Esophagus muscularis mucosa (tissue), 4 donors: ENCODE measurements around the gene CTSH. TPM values are rescaled to one million over a fixed set of nuclear protein-coding genes. Genes with fewer than 3 reads are reported as not detected.
"Not testable (repeated sequence)": the region's sequence is repeated elsewhere in the genome, so short reads cannot be mapped to it uniquely, and the experiment has no call there.

Experiments
- DNase-seq: peaks from one replicate; pipeline ENCODE4 v3.0.0-alpha.2; 2017; ENCODE audit errors: extremely low spot score
- H3K27ac ChIP-seq, 4 donors: fragments of 200-600 bp; sonication (generic); replicated peaks in 1 of 4; 1 replicate in 3 of 4; 2 replicates in 1 of 4; pipeline ENCODE4 v1.5.1; 2016 to 2019; ENCODE audit warnings: mild to moderate bottlenecking in 1 of 4
- H3K27me3 ChIP-seq, 4 donors: fragments of 200-600 bp; sonication (generic); one replicate each; pipeline versions ENCODE4 v1.5.1 to v1.6.0; 2016 to 2019
- H3K36me3 ChIP-seq, 4 donors: fragments of 200-600 bp; sonication (generic); one replicate each; pipeline ENCODE4 v1.5.1; 2016 to 2019
- H3K4me1 ChIP-seq, 4 donors: fragments of 200-600 bp; sonication (generic); one replicate each; pipeline ENCODE4 v1.5.1; 2016 to 2019
- H3K4me3 ChIP-seq, 4 donors: fragments of 200-600 bp; sonication (generic); 1 replicate in 2 of 4; 2 replicates in 2 of 4; pipeline ENCODE4 v1.5.1; 2016 to 2019; ENCODE audit warnings: mild to moderate bottlenecking in 4 of 4, moderate library complexity in 1 of 4
- H3K9me3 ChIP-seq, 4 donors: fragments of 200-600 bp; sonication (generic); 1 replicate in 3 of 4; 2 replicates in 1 of 4; pipeline ENCODE4 v1.5.1; 2016 to 2019
- CTCF ChIP-seq, 3 experiments: fragments of 200-600 bp in 2 of 3; fragments of 450-650 bp in 1 of 3; sonication (generic) in 2 of 3; IDR thresholded peaks; one replicate each; pipeline ENCODE4 v1.5.1; 2017 to 2019; ENCODE audit warnings: antibody characterized with exemption in 3 of 3, mild to moderate bottlenecking in 2 of 3, moderate library complexity in 1 of 3
- EP300 ChIP-seq: sonication (generic); formaldehyde crosslinking; IDR thresholded peaks from one replicate; pipeline ENCODE4 v1.6.1; 2017; ENCODE audit warnings: antibody characterized with exemption
- POLR2A ChIP-seq: fragments of 450-650 bp; IDR thresholded peaks from one replicate; pipeline ENCODE4 v1.6.1; 2017; ENCODE audit warnings: antibody characterized with exemption, moderate library complexity, mild to moderate bottlenecking, low read depth
- POLR2AphosphoS5 ChIP-seq, 2 donors: sonication (generic); formaldehyde crosslinking; IDR thresholded peaks; one replicate each; pipeline ENCODE4 v1.6.1; 2017; ENCODE audit warnings: antibody characterized with exemption in 2 of 2
- WGBS: methylation state at CpG from one replicate; pipeline ENCODE4 v1.1.5; 2018; 5-methylcytosine and 5-hydroxymethylcytosine counted together
- intact Hi-C: fragments of 100-400 bp; cut with DNase I; formaldehyde crosslinking; loops from one replicate; pipeline ENCODE4 v1.15.1; 2023
- total RNA-seq, 4 donors: library from RNA; depleted of rRNA; stranded (reverse); fragments of >200 nt; gene quantifications; one replicate each; pipeline versions ENCODE4 v1.1.0 to v1.2.1, GENCODE V29; 2016

The CTSH gene
- total RNA-seq, 4 donors from 2014 or later, result 56.1 to 114 (median 74.9) TPM

- TF ChIP-seq POLR2AphosphoS5 (IDR thresholded peaks at IDR 0.05) (no peak), CTCF (IDR thresholded peaks at IDR 0.05) (no peak), EP300 (no peak), POLR2A (no peak)
- peaks cover 3 to 25% (median 18%) of the 10 kb centered on the region in 4 donors for H3K4me1 ChIP-seq
- intact Hi-C loops, result no loop called here
- no peaks in the 10 kb centered on the region for H3K9me3 ChIP-seq
- peaks cover 10 to 78% (median 54%) of the 10 kb centered on the region in 4 donors for H3K36me3 ChIP-seq
- 89% methylated on average over 14 of the region's 14 CpGs for WGBS
- H3K4me3 ChIP-seq, result no peak overlapping the region
- no peak for DNase-seq
- H3K27ac ChIP-seq, result no peak overlapping the region
- no peaks in the 10 kb centered on the region for H3K27me3 ChIP-seq
These were observed 16.2 kb downstream of the CTSH start for GRCh38 chr15:78928616-78929093.

DNA sequence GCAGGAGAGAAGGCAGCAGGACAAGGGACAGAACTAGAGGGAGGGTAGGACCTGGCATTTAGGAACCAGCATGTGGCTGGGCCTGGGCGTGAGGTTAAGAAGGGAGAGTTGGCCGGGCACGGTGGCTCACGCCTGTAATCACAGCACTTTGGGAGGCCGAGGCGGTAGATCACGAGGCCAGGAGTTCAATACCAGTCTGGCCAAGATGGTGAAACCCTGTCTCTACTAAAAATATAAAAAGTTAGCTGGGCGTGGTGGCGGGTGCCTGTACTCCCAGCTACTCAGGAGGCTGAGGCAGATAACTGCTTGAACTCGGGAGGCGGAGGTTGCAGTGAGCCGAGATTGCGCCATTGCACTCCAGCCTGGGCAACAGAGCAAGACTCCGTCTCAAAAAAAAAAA, 16.7 kb downstream of the CTSH start:
- Histone ChIP-seq H3K4me1 (peaks cover 0 to 21% (median 14%) of the 10 kb centered on the region in 4 donors), H3K36me3 (peaks cover 10 to 78% (median 58%) of the 10 kb centered on the region in 4 donors)
- WGBS, result 94% methylated on average over 14 of the region's 14 CpGs
- H3K27me3 ChIP-seq, DNase-seq, intact Hi-C loops, H3K9me3 ChIP-seq, H3K27ac ChIP-seq, H3K4me3 ChIP-seq: not testable (repeated sequence)

DNA sequence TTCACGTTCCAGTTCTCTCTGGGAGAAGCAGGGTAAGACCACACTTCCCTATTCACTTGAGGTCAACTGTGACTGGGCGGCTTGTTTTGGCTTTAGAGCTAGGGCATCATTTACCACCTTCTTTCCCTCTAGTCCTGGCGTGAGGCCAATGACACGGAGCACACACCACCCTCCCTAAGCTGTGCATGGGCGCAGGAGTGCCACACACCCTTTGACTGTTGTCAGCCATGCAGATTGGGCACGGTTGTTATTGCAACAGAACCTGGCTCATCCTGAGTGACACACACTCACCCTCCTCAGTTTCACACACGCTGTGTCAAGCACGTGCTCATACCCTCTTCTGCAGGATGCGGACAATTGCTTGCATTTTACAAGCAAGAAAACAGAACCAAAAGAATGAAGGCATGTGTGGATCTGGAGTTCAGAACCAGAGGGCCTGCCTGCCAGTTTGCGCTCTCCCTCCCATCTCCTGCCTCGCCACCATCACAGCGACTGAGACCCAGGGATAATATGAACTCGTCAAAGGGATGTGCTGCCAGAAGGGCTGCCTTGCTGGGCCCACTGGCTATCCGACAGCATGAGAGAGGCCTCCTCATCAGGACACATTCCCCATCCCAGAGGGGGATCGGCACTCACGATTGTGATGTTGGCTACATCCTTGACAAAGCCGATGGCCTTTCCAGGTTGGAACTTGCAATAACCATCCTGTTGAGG, 17.6 kb downstream of the CTSH start:
- no peaks in the 10 kb centered on the region for H3K27me3 ChIP-seq
- no peak overlapping the region for H3K4me3 ChIP-seq
- no peak overlapping the region for H3K27ac ChIP-seq
- 72% methylated on average over 16 of the region's 17 CpGs for WGBS
- H3K9me3 ChIP-seq, result no peaks in the 10 kb centered on the region
- DNase-seq, result no peak
- peaks cover 17 to 84% (median 68%) of the 10 kb centered on the region in 4 donors for H3K36me3 ChIP-seq
- intact Hi-C loops, result no loop called here
- TF ChIP-seq POLR2AphosphoS5 (IDR thresholded peaks at IDR 0.05) (peak in 1 of 2 donors; percentile 23), POLR2A (no peak)
- H3K4me1 ChIP-seq, result peaks cover 0 to 15% (median 13%) of the 10 kb centered on the region in 4 donors

DNA sequence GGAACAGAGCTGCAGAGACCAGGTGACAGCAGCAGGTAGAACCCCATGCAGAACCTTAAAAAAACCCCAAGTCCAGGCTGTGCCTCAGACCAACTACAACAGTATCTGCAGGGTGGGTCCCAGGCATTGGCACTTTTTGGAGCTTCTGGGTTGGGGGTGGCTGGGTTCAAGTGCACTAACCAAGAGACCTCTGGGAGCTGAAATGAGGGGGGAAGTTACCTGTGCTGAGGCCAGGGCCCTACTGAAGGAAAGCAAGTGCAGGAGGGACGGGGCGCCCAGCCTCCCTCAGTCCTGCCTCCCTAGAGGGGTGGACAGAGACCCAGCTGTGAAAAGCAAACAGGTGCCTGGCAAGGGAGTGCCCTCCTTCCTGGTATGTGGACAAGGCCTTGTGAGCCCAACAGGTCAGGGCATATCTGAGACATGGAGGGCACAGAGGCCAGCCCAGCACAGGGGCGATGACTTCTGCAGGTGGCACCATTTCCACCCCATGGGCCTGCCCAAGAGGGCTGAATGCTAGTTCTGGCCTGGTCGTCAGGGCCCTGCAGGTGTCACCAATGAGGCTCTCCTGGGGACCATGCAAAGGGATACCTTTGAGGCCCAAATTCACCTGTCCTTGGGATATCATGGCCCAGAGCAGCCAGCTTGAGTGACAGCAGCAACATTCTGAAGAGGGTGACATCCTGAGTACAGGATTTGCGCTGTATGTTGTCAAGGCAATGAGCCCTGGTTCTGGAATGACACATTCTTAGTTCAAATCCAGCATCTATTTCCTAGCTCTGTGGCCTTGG, 18.7 kb downstream of the CTSH start:
- Histone ChIP-seq H3K27ac (no peak overlapping the region), H3K36me3 (peaks cover 28 to 86% (median 75%) of the 10 kb centered on the region in 4 donors), H3K4me3 (no peak overlapping the region), H3K9me3 (no peaks in the 10 kb centered on the region), H3K4me1 (peaks cover 0 to 8% (median 7%) of the 10 kb centered on the region in 4 donors), H3K27me3 (no peaks in the 10 kb centered on the region)
- intact Hi-C loops, result no loop called here
- TF ChIP-seq POLR2AphosphoS5 (IDR thresholded peaks at IDR 0.05) (no peak), CTCF (IDR thresholded peaks at IDR 0.05) (no peak), POLR2A (no peak), EP300 (no peak)
- WGBS, result 72% methylated on average over 3 of the region's 5 CpGs
- no peak for DNase-seq

DNA sequence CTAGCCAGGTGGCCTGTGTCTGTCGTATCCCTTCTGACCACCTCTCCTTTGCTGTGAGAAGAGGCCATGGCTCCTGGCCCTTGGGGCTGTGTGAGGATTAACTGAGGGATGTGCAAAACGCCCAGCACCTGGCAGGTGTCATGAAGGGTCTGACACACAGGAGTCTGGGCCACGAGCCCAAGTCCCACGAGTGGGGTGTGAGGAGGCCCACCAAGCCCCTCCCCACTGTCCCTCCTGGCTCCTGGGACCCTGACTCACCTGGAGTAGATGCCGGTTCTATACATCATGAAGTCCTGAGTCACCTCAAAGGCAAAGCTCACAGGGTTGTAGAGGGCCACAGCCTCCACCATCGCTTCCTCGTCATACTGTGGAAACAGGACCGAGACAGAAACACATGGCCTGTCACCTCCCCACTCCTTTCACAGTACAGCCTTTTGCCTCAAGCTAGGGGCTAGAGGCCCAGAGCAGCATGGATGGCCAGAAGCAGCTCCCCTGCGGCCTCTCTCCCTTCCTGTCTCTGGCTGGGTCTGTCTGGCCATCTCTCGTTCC, 19.7 kb downstream of the CTSH start:
- no peaks in the 10 kb centered on the region for H3K9me3 ChIP-seq
- H3K36me3 ChIP-seq, result peaks cover 34 to 92% (median 84%) of the 10 kb centered on the region in 4 donors
- intact Hi-C loops, result no loop called here
- H3K4me3 ChIP-seq, result no peak overlapping the region
- TF ChIP-seq EP300 (no peak), POLR2A (no peak), CTCF (IDR thresholded peaks at IDR 0.05) (no peak)
- no peaks in the 10 kb centered on the region for H3K4me1 ChIP-seq
- no peak overlapping the region for H3K27ac ChIP-seq
- 87% methylated on average over 5 of the region's 10 CpGs for WGBS
- no peak for DNase-seq
- H3K27me3 ChIP-seq, result no peaks in the 10 kb centered on the region
